ENCODE data around the gene NEK3.

DNA sequence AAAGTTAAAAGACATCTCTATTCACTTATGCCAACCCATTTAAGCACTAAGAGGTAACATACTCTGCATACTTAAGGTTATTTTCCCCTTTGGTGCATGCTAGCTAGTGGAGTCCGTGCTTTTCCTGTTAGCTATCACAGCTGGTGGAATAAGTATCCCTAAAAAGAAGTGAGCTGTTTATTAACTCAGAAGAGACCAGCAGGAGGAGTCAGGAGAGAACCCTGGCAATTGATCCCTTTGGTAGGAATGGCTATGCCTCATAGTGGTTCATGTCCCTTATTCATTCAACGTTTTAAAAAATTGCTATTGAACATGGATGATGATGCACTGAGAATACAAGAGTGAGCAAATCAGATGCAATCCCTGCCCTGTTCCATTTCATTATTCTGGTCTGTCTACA lies 18.1 kb downstream of the NEK3 start:
- TF ChIP-seq, protein P1, sequence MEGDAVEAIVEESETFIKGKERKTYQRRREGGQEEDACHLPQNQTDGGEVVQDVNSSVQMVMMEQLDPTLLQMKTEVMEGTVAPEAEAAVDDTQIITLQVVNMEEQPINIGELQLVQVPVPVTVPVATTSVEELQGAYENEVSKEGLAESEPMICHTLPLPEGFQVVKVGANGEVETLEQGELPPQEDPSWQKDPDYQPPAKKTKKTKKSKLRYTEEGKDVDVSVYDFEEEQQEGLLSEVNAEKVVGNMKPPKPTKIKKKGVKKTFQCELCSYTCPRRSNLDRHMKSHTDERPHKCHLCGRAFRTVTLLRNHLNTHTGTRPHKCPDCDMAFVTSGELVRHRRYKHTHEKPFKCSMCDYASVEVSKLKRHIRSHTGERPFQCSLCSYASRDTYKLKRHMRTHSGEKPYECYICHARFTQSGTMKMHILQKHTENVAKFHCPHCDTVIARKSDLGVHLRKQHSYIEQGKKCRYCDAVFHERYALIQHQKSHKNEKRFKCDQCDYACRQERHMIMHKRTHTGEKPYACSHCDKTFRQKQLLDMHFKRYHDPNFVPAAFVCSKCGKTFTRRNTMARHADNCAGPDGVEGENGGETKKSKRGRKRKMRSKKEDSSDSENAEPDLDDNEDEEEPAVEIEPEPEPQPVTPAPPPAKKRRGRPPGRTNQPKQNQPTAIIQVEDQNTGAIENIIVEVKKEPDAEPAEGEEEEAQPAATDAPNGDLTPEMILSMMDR (IDR thresholded peaks at IDR 0.05): peak in 3 of 4 donors; percentile 19 to 25 (median 21)
- TF ChIP-seq POLR2A (IDR thresholded peaks at IDR 0.05): no peak
